Pulmonary artery endothelial cell (primary cell): Measurements from ENCODE around the gene TRIM34. TPM values are rescaled to one million over a fixed set of nuclear protein-coding genes. Genes with fewer than 3 reads are reported as not detected.
"Not testable (repeated sequence)": the region's sequence is repeated elsewhere in the genome, so short reads cannot be mapped to it uniquely, and the experiment has no call there.

Source experiments
- DNase-seq: peaks from one replicate; pipeline ENCODE4 v3.0.0-alpha.2; 2011; ENCODE audit warnings: low read depth, low spot score
- total RNA-seq: library from RNA; depleted of rRNA; stranded (reverse); fragments of >200 nt; gene quantifications from 2 replicates; pipeline ENCODE4 v1.2.3, GENCODE V29; 2014

The TRIM34 gene
- total RNA-seq, 1 donor from 2014 or later = 11.3 TPM

DNA sequence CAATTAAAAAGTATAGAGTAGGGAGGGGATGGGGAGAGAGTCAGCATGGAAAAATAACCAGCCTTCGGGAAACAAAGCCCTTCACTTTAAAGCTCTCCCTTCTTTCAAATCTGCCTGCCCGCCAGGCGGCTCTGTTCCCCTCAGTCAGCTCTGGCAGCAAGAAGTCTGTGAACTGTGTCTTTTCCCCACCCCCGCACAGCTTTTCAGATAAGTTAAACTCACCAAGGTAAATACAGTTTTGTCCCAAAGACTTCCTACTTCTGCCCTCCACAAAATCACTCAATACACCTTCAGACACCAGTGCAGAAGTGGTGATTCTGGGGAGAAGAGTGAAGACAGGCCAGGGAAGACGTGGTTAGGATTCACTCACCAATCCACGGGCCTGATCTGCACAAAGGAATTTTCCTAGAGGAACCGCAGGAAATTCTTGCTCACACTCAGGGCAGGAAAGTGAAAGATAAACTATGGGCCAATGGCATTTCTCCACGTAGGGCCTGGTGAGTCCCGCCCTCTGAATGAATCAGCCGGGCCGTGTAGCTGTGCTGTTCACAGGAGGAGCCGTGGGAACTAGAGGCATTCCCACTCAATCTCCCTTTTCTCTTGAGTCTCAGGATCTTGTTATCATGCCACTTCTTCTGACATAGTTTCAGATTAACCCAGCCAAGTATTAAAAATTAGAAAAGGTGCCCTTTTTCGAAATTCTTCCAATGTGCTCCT lies 60.0 kb downstream of the TRIM34 start, which contains the start of gene TRIM5:
TRIM5 (minus strand) TSS at position 429 of the 717 bp plus-strand sequence. CDS start 4,897 bp downstream, outside the sequence.
- peak; percentile 96 for DNase-seq

DNA sequence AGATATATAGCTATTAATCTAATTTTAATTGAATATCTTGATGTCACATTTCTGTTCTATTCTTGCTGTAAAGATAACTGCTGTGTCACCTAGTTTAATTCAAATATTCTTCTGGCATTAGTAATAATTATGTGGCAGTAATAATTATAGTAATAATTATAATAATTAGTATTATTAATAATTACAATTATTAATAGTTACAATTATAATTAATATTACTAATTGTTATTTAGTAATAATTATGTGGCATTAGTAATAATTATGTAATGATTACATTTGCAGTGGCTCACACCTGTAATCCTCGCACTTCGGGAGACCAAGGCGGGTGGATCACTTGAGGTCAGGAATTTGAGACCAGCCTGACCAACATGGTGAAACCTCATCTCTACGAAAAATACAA lies 61.6 kb downstream of the TRIM34 start:
- no peak for DNase-seq

DNA sequence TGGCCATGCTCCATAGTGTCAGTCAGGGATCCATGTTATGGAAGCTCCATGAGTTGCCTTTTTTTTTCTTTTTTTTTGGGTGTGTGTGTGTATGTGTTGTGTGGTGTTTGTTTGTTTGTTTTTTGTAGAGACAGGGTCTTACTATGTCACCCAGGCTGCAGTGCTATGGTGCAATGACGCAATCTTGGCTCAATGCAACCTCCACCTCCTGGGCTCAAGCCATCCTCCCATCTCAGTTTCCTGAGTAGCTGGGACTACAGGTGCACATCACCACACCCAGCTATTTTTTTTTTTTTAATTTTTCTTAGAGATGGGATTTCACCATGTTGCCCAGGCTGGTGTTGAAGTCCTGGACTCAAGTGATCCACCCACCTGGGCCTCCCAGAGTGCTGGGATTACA lies 63.7 kb downstream of the TRIM34 start:
- no peak for DNase-seq

DNA sequence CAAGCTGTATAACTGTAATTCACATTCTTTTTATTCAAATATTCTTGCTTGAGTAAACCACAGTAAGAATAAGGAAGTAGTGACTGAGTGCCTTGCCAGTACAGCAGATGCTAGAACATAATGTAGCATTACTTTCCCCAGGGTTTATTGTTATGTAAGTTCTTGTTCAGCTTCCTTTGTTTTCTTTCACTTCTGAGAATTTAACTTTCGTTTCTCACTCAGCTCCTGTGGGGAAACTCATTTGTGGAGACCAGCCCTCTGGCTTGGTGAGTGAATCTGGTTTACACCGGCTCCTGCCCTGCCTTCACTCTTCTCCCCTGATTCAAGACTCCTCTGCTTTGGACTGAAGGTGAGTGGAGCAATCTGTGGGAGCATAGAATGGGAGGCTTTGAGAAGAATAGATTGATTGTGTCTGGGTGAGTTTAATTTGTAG lies 64.8 kb downstream of the TRIM34 start, which contains the start of gene TRIM22:
TRIM22 (plus strand) TSS at position 240 of the 433 bp plus-strand sequence. CDS start 6,443 bp downstream, outside the sequence.
- DNase-seq = peak; percentile 40

DNA sequence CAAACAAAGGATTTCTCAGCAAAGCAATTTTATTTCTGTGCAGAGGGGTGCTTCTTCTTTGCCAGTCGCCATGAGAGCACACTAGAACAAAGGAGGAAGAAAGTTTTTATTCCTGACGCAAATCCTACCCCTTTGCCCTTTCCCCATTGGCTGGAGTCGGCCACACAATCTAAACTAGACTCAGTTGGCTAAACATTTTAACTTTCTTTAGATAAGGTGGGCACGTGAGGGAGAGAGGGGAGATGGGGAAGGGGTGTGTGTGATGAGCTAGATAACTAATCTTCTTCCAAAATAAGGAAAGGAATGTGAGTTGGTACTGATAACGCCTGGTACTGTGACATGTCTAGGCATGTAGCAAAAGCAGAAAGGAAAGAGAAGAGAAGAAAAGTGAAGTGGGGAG lies 65.4 kb downstream of the TRIM34 start:
- DNase-seq = peak; percentile 40

DNA sequence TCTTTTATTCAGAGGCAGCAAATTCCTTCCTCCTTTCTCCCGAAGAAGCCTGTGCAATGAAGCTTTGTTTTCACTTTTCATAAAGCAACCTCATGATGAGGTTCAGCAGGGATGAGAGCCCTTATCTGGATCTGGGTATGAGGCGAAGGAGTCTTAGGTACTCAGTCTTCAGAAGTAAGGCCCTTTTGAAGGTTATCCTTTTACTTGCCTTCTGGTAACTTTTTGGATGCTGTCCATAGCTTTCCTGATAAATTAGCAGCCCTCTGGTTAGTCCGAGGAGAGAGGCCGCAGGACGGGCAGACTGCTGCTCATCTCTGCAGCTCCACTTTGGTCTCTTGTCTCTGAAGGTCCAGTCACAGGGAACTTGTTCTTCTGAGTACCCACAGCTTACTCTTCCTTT lies 65.9 kb downstream of the TRIM34 start:
- DNase-seq = no peak

DNA sequence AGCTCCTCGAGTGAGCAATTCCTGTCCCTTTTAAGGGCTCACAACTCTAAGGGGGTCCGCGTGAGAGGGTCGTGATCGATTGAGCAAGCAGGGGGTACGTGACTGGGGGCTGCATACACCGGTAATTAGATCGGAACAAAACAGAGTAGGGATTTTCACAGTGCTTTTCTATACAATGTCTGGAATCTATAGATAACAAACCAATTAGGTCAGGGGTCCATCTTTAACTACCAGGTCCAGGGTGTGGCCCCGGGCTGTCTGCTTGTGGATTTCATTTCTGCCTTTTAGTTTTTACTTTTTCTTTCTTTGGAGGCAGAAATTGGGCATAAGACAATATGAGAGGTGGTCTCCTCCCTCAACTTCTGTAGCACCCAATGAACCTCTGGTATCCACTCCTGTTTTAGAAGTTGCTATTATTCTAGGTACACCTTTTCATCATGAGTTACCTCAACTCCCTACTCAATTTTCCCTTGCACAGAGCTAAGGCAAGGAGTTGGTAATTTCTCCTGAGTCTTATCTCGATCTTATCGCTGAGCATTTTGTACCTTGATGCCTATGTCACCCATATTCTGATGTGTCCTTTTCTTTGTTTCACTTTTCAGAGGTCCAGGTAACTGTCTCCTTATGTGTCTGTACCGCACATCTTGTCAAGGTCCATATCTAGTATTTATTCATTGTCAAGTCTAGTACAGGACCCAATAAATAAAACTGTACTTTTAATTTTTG lies 66.6 kb downstream of the TRIM34 start:
- DNase-seq = not testable (repeated sequence)

DNA sequence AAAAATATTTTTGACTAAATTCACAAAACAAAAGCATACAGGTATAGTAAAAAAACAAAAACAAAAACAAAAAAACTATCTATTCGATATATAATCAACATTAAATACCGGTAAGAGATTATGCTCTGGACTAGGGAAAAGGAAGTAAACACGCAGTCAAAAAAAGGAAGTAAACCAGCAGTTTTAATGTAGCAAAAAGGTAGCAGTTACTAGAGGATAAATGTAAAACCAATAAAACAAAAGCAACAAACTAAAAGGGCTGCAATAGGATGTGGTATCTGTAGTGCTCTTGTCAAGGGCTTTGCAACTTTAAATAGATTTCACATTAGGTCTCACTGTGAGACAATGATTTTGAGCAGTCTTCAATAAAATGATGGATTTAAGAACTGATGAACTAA lies 67.2 kb downstream of the TRIM34 start:
- no peak for DNase-seq

Other genes with a start within 250 kb of the TRIM34 start
- gene OR51M1, start 241.2 kb upstream of the TRIM34 start, total RNA-seq = not detected in 2 replicates
- not detected in 2 replicates for gene OR51Q1, start 202.9 kb upstream of the TRIM34 start, total RNA-seq
- not detected in 2 replicates for gene OR51I1, start 183.5 kb upstream of the TRIM34 start, total RNA-seq
- not detected in 2 replicates for gene OR51I2, start 175.7 kb upstream of the TRIM34 start, total RNA-seq
- gene OR52D1, start 136.3 kb upstream of the TRIM34 start, total RNA-seq = not detected in 2 replicates
- gene UBQLN3, start 115.0 kb upstream of the TRIM34 start, total RNA-seq = not detected in 2 replicates
- 0.04 TPM in 1 of 2 replicates, not detected in the other for gene UBQLNL, start 108.3 kb upstream of the TRIM34 start, total RNA-seq
- gene OR52H1, start 76.5 kb upstream of the TRIM34 start, total RNA-seq = not detected in 2 replicates
- gene OR52B6, start 44.1 kb upstream of the TRIM34 start, total RNA-seq = not detected in 2 replicates
- gene TRIM6, start 28.4 kb upstream of the TRIM34 start, total RNA-seq = 2.0 TPM in 2 replicates
- 56.6 and 77.9 TPM in 2 replicates for gene TRIM5, start 60.1 kb downstream of the TRIM34 start, total RNA-seq
- gene TRIM22, start 64.8 kb downstream of the TRIM34 start, total RNA-seq = 116 and 129 TPM in 2 replicates
- gene OR56B1, start 111.4 kb downstream of the TRIM34 start, total RNA-seq = not detected in 2 replicates
- not detected in 2 replicates for gene OR52N4, start 129.2 kb downstream of the TRIM34 start, total RNA-seq
- not detected in 2 replicates for gene OR52N5, start 158.4 kb downstream of the TRIM34 start, total RNA-seq
- gene OR52N1, start 166.3 kb downstream of the TRIM34 start, total RNA-seq = not detected in 2 replicates
- gene OR52N2, start 183.9 kb downstream of the TRIM34 start, total RNA-seq = not detected in 2 replicates
- gene OR52E6, start 216.9 kb downstream of the TRIM34 start, total RNA-seq = not detected in 2 replicates
- gene OR52E8, start 232.7 kb downstream of the TRIM34 start, total RNA-seq = not detected in 2 replicates